Epithelial cell of esophagus (primary cell): ENCODE measurements around the gene SSNA1.

ENCODE experiments used
- DNase-seq: peaks from one replicate; pipeline ENCODE4 v3.0.0; 2010; ENCODE audit warnings: low read depth
- H3K4me3 ChIP-seq: 2 replicates; pipeline ENCODE4 v1.5.1; 2011; ENCODE audit warnings: mild to moderate bottlenecking, low read length, control low read depth
- TF ChIP-seq, protein P1 (sequence below): IDR thresholded peaks from 2 replicates; pipeline ENCODE4 v1.5.1; 2011; ENCODE audit warnings: low read depth, mild to moderate bottlenecking, low read length, control low read depth, inconsistent platforms; ENCODE audit not compliant: insufficient read depth; ENCODE audit errors: missing control alignments

SSNA1 gene

DNA sequence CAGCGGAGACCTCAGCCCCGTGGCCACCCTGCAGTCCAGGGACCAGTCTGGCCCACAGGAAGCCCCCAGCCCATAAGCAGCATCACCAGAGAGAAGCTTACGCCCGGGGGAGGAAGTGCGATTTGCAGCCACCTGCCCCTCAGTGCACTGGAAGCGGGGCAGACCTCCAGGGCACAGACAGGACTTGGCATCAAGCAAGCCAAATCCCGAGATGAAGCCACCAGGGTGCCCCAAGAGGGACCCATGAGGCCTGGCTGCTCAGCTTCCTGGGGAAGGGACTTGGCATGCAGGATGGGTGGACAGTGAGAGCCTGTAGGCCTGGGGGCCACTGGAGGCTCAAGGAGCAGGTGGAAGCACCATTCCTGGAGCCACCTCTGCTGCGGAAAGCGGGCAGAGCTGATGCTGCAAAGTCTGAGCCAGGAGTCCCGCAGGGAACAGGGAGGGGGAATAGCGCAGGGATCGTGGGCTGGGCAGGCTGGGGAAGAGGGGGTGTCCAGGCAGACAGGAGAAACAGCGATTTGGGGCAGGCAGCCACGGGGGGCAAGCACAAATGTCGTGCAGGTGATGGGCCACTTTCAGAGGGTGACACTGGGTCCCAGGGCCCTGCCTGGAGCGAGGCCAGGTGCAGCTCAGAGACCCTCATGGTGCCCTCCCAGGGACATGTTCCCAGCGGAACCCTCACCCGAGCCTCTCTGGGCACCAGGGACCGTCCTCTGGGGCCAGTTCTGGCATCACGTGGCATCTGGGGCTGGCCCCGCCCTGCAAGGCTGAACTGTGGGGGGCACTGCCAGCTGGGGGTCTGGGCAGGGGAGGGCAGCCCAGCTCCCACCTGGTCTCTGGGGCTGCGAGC is 21.9 kb upstream of the SSNA1 start:
- DNase-seq: no peak
- H3K4me3 ChIP-seq: no peak overlapping the region
- TF ChIP-seq, protein P1, sequence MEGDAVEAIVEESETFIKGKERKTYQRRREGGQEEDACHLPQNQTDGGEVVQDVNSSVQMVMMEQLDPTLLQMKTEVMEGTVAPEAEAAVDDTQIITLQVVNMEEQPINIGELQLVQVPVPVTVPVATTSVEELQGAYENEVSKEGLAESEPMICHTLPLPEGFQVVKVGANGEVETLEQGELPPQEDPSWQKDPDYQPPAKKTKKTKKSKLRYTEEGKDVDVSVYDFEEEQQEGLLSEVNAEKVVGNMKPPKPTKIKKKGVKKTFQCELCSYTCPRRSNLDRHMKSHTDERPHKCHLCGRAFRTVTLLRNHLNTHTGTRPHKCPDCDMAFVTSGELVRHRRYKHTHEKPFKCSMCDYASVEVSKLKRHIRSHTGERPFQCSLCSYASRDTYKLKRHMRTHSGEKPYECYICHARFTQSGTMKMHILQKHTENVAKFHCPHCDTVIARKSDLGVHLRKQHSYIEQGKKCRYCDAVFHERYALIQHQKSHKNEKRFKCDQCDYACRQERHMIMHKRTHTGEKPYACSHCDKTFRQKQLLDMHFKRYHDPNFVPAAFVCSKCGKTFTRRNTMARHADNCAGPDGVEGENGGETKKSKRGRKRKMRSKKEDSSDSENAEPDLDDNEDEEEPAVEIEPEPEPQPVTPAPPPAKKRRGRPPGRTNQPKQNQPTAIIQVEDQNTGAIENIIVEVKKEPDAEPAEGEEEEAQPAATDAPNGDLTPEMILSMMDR: no peak

DNA sequence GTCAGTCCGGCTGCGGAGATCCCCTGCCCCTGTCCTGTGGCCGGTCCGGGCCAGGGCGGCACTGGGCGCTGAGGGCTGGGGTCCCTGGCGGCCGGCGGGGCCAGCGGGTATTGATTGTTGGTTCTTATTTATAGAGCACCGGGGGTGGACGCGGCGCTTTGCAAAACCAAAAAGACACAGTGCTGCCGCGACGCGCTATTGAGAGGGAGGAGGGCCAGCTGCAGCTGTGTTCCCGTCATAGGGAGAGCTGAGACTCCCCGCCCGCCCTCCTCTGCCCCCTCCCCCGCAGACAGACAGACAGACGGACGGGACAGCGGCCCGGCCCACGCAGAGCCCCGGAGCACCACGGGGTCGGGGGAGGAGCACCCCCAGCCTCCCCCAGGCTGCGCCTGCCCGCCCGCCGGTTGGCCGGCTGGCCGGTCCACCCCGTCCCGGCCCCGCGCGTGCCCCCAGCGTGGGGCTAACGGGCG is 21.2 kb upstream of the SSNA1 start:
- H3K4me3 ChIP-seq: no peak overlapping the region
- no peak for DNase-seq
- TF ChIP-seq, protein P1: no peak

DNA sequence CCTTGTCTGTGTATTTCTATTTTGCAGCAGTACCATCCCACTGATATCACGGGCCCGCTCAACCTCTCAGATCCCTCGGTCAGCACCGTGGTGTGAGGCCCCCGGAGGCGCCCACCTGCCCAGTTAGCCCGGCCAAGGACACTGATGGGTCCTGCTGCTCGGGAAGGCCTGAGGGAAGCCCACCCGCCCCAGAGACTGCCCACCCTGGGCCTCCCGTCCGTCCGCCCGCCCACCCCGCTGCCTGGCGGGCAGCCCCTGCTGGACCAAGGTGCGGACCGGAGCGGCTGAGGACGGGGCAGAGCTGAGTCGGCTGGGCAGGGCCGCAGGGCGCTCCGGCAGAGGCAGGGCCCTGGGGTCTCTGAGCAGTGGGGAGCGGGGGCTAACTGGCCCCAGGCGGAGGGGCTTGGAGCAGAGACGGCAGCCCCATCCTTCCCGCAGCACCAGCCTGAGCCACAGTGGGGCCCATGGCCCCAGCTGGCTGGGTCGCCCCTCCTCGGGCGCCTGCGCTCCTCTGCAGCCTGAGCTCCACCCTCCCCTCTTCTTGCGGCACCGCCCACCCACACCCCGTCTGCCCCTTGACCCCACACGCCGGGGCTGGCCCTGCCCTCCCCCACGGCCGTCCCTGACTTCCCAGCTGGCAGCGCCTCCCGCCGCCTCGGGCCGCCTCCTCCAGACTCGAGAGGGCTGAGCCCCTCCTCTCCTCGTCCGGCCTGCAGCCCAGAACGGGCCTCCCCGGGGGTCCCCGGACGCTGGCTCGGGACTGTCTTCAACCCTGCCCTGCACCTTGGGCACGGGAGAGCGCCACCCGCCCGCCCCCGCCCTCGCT is 20.5 kb upstream of the SSNA1 start:
- H3K4me3 ChIP-seq: no peak overlapping the region
- DNase-seq: no peak
- TF ChIP-seq, protein P1: no peak

DNA sequence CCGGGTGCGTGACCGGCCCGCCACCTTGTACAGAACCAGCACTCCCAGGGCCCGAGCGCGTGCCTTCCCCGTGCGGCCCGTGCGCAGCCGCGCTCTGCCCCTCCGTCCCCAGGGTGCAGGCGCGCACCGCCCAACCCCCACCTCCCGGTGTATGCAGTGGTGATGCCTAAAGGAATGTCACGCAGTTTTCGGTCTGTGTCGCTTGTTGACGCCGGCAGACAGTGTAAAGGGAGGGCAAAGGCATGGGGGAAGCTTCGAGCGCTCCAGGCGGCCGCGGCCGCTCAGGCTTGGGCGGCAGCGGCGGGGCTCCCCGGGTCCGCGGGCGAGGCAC is 19.9 kb upstream of the SSNA1 start:
- TF ChIP-seq, protein P1: no peak
- H3K4me3 ChIP-seq: peak overlapping the region; percentile 24
- DNase-seq: no peak

DNA sequence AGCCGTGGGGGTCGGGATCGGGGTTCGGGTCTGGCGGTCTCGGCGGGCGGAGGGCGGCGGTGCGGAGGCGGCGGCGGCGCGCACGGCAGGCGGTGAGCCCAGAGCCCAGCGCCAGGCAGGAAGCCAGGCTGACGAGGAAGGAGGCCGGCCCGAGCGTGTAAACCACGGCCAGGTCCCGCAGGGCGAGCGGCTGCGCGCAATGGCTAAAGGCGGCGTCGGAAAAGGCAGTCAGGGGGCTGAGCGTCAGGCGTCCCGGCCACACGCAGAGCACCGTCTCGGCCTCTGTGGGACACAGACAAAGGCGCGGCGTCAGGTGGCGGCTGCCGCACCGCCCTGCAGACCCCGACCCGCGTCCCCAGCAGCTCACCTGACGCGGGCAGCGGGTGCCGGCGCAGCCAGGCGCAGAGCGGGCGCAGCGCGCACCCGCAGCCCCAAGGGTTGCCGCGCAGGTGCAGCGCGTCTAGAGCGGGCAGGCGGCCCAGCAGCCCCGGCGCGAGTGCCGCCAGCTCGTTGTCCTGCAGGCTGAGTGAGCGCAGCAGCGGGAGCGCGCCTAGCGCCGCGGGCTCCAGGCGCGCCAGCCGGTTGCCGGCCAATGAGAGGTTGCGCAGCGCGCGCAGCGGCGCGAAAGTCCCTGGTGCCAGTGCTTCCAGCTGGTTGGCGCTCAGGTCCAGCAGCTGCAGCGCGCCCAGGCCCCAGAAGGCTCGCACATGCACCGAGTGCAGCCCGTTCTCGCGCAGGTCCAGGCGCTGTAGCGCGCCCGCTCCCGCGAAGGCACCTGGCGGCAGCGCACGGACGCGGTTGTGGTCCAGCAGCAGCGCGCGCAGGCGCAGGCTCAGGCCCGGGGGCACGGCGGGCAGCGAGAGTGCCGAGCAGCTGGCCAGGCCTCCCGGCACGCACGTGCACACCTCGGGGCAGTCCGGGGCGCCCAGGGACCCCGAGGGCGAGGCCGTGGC is 19.3 kb upstream of the SSNA1 start:
- H3K4me3 ChIP-seq: peak overlapping the region; percentile 25
- TF ChIP-seq, protein P1: no peak
- peak; percentile 70 for DNase-seq

DNA sequence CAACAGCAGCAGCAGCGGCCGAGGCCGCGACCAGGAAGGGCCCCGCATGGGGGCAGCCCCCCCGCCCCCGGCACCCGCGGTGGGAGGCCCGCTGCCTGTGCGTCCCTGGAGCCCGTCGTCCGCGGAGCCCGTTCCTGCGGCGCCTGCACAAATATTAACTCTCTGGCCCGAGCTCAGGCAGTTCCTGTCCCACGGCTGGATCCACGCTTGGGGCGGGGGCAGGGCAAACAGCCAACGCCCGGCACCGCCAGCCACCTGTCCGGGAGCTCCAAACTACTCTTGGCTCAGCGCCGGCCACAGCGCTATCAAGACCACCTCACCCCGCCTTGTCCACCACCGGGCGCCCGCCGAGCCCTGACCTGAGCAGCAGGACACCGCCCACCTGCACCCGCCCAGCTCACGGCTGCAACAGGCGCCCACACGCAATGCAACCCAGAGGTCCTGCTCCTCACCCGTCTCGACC is 18.5 kb upstream of the SSNA1 start, which contains the start of gene LRRC26:
LRRC26 (minus strand) TSS at position 156 of the 463 bp plus-strand sequence; CDS start at position 48, 108 bp downstream.
- DNase-seq: no peak
- H3K4me3 ChIP-seq: peak within 1 kb of the TSS; percentile 25
- TF ChIP-seq, protein P1: no peak
